GM10847 (cell line): Measurements from ENCODE around the gene TPMT.
A peak's percentile ranks its signal among the peaks of the same experiment; 100 is the strongest.

Source experiments
- POLR2A ChIP-seq: IDR thresholded peaks from 2 replicates; pipeline ENCODE4 v1.6.1; 2011; ENCODE audit not compliant: insufficient read length; ENCODE audit errors: extremely low read depth

TPMT gene

GRCh38 chr6:18139935-18140621 is 14.8 kb downstream of the TPMT start:
- TF ChIP-seq POLR2A: no peak

GRCh38 chr6:18138906-18139305 is 16.0 kb downstream of the TPMT start:
- TF ChIP-seq POLR2A: no peak

- no peak for TF ChIP-seq POLR2A
Observed at GRCh38 chr6:18136260-18136659, 18.6 kb downstream of the TPMT start.

GRCh38 chr6:18135171-18135570 is 19.7 kb downstream of the TPMT start:
- TF ChIP-seq POLR2A: no peak

- no peak for TF ChIP-seq POLR2A
Observed at GRCh38 chr6:18132346-18132745, 22.5 kb downstream of the TPMT start.

GRCh38 chr6:18126121-18126520 is 28.8 kb downstream of the TPMT start:
- TF ChIP-seq POLR2A: no peak

GRCh38 chr6:18122128-18123093 is 32.5 kb downstream of the TPMT start, which contains the start of gene NHLRC1:
TSS of gene NHLRC1 (minus strand) at chr6:18122677. CDS start at chr6:18122606, 71 bp downstream.
- peak; percentile 19 for TF ChIP-seq POLR2A

GRCh38 chr6:18121580-18122127 is 33.2 kb downstream of the TPMT start:
- TF ChIP-seq POLR2A: no peak

- no peak for TF ChIP-seq POLR2A
Observed at GRCh38 chr6:18119236-18119635, 35.6 kb downstream of the TPMT start.

GRCh38 chr6:18118330-18118729 is 36.5 kb downstream of the TPMT start:
- TF ChIP-seq POLR2A: no peak

GRCh38 chr6:18117136-18117535 is 37.7 kb downstream of the TPMT start:
- no peak for TF ChIP-seq POLR2A

GRCh38 chr6:18115356-18115755 is 39.5 kb downstream of the TPMT start:
- TF ChIP-seq POLR2A: no peak

- TF ChIP-seq POLR2A: no peak
Observed at GRCh38 chr6:18110162-18110561, 44.7 kb downstream of the TPMT start.

GRCh38 chr6:18107061-18107460 is 47.8 kb downstream of the TPMT start:
- TF ChIP-seq POLR2A: no peak

- TF ChIP-seq POLR2A: no peak
Observed at GRCh38 chr6:18102783-18103509, 51.9 kb downstream of the TPMT start.
